Measurements from ENCODE around the gene MAP7D1.
"Not testable (repeated sequence)": the region's sequence is repeated elsewhere in the genome, so short reads cannot be mapped to it uniquely, and the experiment has no call there.

MAP7D1 gene

GRCh38 chr1:36154765-36155407 is 1.1 kb upstream of the MAP7D1 start:
- DNase-seq = no peak

- DNase-seq = peak; percentile 15
Observed at GRCh38 chr1:36156329-36157114, 562 bp downstream of the MAP7D1 start.

DNA sequence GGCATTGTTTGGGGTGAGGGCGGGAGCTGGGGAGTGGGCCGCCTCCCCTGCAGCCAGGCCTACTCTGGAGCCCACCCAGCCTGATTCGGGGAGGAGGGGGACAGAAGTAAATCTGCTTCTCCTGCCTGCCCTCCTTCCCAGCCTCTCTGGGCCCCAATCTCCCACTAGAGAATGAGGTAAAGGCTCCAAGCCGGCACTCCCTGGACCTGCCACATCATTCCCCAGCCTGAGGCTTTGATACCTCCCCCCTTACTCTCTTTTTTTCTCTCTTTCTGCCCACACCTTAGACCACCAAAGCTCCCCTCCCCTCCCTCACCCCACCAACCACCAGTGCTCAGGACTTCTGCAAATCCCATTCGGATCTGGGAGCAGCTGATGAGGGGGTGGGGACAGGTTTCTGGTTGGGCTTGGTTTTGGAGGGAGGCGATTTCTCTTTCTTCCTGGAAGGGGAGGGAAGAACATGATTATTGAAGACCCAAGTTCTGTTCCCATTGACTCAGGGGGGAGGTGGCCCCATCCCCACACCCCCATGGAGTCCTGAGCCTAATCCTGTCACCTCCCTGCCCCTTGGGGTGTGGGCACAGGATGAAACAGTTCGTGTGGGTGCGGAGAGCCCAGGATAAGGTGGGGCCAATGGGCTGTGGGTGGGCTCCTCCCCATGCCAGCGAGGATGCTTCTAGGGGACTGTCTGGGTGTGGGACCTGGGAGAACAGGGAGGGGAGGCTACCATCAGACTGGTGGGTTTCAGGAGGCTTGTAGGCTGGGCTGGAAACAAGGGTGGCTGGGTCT is 1.3 kb downstream of the MAP7D1 start:
- DNase-seq = no peak

GRCh38 chr1:36157973-36158826 is 2.2 kb downstream of the MAP7D1 start:
- DNase-seq = no peak

DNA sequence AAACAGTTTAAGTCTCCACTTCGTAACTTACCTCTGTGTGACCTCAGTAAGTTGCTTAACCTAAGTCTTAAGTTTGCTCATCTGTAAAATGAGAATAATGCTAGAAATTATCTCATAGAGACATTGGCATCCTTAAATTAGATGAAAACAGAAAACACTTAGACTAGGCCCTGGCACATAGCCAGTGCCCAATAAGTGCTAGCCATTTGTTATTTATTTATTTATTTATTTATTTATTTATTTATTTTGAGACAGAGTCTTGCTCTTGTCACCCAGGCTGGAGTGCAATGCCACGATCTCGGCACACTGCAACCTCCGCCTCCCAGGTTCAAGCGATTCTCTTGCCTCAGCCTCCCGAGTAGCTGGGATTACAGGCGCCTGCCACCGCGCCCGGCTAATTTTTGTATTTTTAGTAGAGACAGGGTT is 2.9 kb downstream of the MAP7D1 start:
- not testable (repeated sequence) for DNase-seq

GRCh38 chr1:36159614-36160387 is 3.8 kb downstream of the MAP7D1 start:
- DNase-seq = no peak

DNA sequence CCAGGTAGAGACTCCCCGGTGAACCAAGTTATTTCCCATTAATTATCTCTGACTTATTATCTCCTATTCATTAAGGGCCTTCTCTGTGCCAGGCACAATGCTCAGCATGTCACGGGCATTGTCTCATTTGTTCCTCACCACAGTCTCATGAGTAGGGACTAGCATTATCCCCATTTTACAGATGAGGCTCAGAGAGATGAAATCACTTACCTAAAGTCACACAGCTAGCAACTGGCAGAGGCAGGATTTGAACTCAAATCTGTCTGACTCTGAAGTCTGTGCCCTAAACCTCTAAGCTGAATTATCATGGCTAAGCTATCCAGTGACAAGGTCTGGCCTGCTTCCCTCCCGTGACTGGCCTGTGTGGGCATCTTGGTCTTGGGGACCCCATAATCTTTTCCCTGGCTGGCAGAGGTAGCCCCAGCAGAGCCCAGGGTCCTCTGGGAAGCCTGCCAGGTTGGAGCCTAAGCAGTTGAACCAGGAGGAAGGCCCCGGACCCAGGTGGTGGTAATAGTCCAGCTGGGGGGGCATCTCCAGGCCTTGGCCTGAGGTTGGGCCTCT is 4.5 kb downstream of the MAP7D1 start:
- no peak for DNase-seq

DNA sequence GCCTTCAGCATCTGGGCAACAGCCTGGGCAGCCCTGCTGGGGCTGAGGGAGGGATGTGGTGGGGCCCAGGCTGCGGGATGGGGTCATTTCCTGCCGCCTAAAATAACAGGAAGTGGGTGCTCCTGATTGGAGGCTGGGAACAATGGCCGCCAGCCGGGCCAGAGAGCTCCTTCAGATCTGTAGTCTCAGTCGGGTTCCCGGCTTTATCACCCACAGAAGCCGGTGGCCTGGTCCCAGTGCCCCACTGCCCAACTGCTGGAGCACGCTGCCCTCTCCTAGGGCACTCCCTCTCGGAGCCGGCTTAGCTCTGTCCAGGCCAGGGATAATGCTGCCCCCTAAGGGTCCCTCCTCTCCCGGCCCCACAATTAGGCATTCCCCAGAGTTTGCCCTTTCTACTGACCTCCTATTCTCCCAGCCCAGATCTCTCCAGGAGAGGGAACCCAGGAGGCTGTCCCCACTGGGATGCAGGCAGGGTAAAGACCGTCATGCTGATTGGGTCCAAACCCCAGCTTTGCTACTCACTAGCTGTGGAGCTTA is 5.1 kb downstream of the MAP7D1 start:
- DNase-seq = peak; percentile 47

GRCh38 chr1:36161641-36162531 is 5.9 kb downstream of the MAP7D1 start:
- no peak for DNase-seq

DNA sequence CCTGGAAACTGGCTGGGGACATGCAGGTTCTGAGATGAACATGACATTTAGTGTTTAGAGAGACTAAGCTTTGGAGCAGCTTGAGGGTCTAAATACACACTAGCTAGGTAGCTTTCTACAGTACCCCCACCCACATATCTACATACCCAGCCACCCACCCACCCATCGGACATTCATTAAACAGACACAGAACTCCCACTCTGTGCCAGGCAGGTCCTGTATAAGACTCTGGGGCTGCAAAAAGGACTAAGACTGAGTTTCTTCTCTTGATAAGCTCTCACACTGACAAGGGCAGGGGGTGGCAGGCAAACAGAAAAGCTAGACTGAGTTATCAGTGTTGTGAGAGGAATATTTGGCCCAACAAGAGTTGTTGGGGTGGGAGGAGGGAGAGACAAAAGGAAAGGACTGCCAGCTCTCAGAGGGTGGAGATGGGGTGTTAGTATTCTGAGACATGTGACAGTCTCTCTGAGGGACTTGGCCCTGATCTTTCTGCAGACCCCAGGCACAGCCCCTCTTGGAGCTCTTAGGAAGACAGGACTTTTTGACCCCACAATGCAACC is 6.8 kb downstream of the MAP7D1 start:
- DNase-seq = no peak

GRCh38 chr1:36163426-36163825 is 7.5 kb downstream of the MAP7D1 start:
- no peak for DNase-seq

DNA sequence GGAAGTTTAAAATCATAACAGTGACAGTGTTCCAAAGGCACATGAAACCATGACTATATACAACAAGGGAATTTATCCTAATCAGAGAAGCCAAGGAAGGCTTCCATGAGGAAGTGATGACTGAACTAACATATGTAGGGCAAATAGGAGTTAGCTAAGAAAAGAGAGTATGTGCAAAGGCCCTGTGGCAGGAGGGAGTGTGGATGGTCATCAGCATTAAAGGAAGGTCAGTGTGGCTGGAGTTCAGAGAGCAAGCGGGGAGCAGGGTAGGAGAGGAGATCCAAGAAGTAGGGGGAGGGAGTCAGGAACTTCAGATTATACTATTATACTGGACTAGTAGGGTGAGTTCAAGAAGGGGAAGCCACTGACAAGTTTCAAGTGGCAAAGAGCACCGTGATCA is 8.4 kb downstream of the MAP7D1 start:
- no peak for DNase-seq

GRCh38 chr1:36165145-36165544 is 9.2 kb downstream of the MAP7D1 start:
- no peak for DNase-seq

GRCh38 chr1:36166136-36166535 is 10.2 kb downstream of the MAP7D1 start:
- no peak for DNase-seq

DNA sequence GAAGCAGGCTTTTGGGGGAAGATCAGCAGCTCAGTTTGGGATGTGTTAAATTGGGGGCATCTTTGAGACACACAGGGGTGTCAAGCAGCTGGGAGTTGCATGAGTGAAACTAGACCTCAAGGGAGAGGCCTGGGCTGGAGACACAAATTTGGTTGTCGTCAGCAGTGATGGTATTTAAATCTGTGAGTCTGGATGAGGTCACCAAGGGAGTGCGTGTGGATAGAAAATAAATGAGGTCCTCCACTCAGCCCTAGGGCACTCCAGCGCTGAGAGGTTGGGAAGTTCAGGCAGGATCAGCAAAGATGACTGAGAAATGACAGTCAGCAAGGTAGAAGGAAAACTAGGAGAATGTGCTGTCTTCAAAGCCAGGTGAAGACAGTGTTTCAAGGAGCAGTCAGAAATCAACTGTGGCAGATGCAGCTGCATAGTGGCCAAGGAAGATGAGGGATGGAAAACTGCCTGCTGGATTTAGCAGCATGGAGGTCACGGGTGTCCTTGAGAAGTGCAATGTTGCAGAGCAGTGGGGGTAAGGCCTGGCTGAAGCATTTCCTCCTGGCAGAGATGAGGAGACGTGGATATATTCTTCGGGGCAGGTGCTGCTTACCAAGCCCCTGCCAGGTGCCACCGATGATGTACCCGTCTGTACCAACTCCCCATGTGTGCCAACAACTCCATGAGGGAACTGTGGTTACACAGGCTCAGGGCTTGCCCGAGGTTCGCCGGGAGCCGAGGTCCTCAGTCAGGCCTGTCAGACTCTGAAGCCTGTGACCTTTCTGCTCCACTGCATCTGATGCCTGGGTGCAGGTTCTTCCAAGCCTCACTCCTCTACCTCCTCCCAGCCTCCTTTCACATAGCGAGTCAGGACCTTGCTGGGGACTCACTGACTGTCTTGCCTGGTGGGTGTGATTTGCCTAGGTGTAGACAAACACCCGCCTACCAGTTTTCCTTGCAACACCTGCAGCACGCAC is 11.3 kb downstream of the MAP7D1 start:
- DNase-seq = peak; percentile 60

- DNase-seq = no peak
Observed at GRCh38 chr1:36168514-36168913, 12.6 kb downstream of the MAP7D1 start.

- no peak for DNase-seq
Observed at GRCh38 chr1:36170643-36171412, 14.9 kb downstream of the MAP7D1 start.
